Measurements from ENCODE around the gene KIF1C.
"Not testable (repeated sequence)": the region's sequence is repeated elsewhere in the genome, so short reads cannot be mapped to it uniquely, and the experiment has no call there.

Gene KIF1C

GRCh38 chr17:5042157-5043022 lies 44.6 kb downstream of the KIF1C start:
- no peak for DNase-seq (ENCODE audit: low read depth in 4 of 4, low spot score in 1 of 4)

- no peak for DNase-seq (ENCODE audit: low read depth in 4 of 4, low spot score in 1 of 4)
Measured at GRCh38 chr17:5043524-5043923, 45.8 kb downstream of the KIF1C start.

- DNase-seq (ENCODE audit: low read depth in 4 of 4, low spot score in 1 of 4), result no peak
Measured at GRCh38 chr17:5044630-5045029, 46.9 kb downstream of the KIF1C start.

- DNase-seq (ENCODE audit: low read depth in 4 of 4, low spot score in 1 of 4), result no peak
Measured at GRCh38 chr17:5045496-5045895, 47.7 kb downstream of the KIF1C start.

- no peak for DNase-seq (ENCODE audit: low read depth in 4 of 4, low spot score in 1 of 4)
Measured at GRCh38 chr17:5047446-5047845, 49.7 kb downstream of the KIF1C start.

- no peak for DNase-seq (ENCODE audit: low read depth in 4 of 4, low spot score in 1 of 4)
Measured at GRCh38 chr17:5049314-5049841, 51.6 kb downstream of the KIF1C start.

- DNase-seq (ENCODE audit: low read depth in 4 of 4, low spot score in 1 of 4), result no peak
Measured at GRCh38 chr17:5050278-5050677, 52.5 kb downstream of the KIF1C start.

- no peak for DNase-seq (ENCODE audit: low read depth in 4 of 4, low spot score in 1 of 4)
Measured at GRCh38 chr17:5055543-5055942, 57.8 kb downstream of the KIF1C start.

GRCh38 chr17:5065227-5065744 lies 67.5 kb downstream of the KIF1C start:
- DNase-seq (ENCODE audit: low read depth in 4 of 4, low spot score in 1 of 4), result no peak

GRCh38 chr17:5068236-5068635 lies 70.5 kb downstream of the KIF1C start:
- DNase-seq (ENCODE audit: low read depth in 4 of 4, low spot score in 1 of 4), result no peak

GRCh38 chr17:5069724-5070123 lies 72.0 kb downstream of the KIF1C start:
- no peak for DNase-seq (ENCODE audit: low read depth in 4 of 4, low spot score in 1 of 4)

- not testable (repeated sequence) for DNase-seq (ENCODE audit: low read depth in 4 of 4, low spot score in 1 of 4)
Measured at GRCh38 chr17:5075472-5075871, 77.7 kb downstream of the KIF1C start.

GRCh38 chr17:5077275-5077674 lies 79.5 kb downstream of the KIF1C start:
- not testable (repeated sequence) for DNase-seq (ENCODE audit: low read depth in 4 of 4, low spot score in 1 of 4)

GRCh38 chr17:5077781-5078105 lies 80.0 kb downstream of the KIF1C start:
- peak in 1 of 4 experiments; percentile 7 for DNase-seq (ENCODE audit: low read depth in 4 of 4, low spot score in 1 of 4)
